Left renal cortex interstitium (tissue), 4 donors: ENCODE data around the gene ACOT11. TPM values are rescaled to one million over a fixed set of nuclear protein-coding genes. Genes with fewer than 3 reads are reported as not detected.

Source experiments
- DNase-seq, 4 donors: peaks; one replicate each; pipeline ENCODE4 v3.0.0-alpha.2; 2013; ENCODE audit warnings: low read depth in 4 of 4, low spot score in 2 of 4, missing footprints in 1 of 4
- polyA plus RNA-seq, 4 donors: library from polyadenylated mRNA; unstranded; fragments of 120-200 nt; gene quantifications; one replicate each; pipeline ENCODE4 v1.2.1, GENCODE V29; 2013; ENCODE audit not compliant: insufficient read length in 4 of 4

Gene ACOT11
- polyA plus RNA-seq, 4 donors = 9.3 to 15.8 (median 14.3) TPM

GRCh38 chr1:54583307-54583686 is 35.3 kb downstream of the ACOT11 start:
- DNase-seq = no peak

- no peak for DNase-seq
Observed at GRCh38 chr1:54583871-54584270, 35.8 kb downstream of the ACOT11 start.

GRCh38 chr1:54584575-54584974 is 36.5 kb downstream of the ACOT11 start:
- DNase-seq = no peak

- DNase-seq = no peak
Observed at GRCh38 chr1:54585181-54586066, 37.4 kb downstream of the ACOT11 start.

- no peak for DNase-seq
Observed at GRCh38 chr1:54588377-54588776, 40.3 kb downstream of the ACOT11 start.

- DNase-seq = no peak
Observed at GRCh38 chr1:54591127-54591756, 43.2 kb downstream of the ACOT11 start.

GRCh38 chr1:54593571-54594160 is 45.6 kb downstream of the ACOT11 start:
- no peak for DNase-seq

- no peak for DNase-seq
Observed at GRCh38 chr1:54594463-54594862, 46.4 kb downstream of the ACOT11 start.

GRCh38 chr1:54595956-54596498 is 48.0 kb downstream of the ACOT11 start:
- no peak for DNase-seq

GRCh38 chr1:54596756-54597155 is 48.7 kb downstream of the ACOT11 start:
- no peak for DNase-seq

- no peak for DNase-seq
Observed at GRCh38 chr1:54597455-54598030, 49.5 kb downstream of the ACOT11 start.

- no peak for DNase-seq
Observed at GRCh38 chr1:54599211-54599823, 51.3 kb downstream of the ACOT11 start.

GRCh38 chr1:54600947-54601721 is 53.1 kb downstream of the ACOT11 start:
- peak in 1 of 4 donors; percentile 39 for DNase-seq

GRCh38 chr1:54601730-54602129 is 53.7 kb downstream of the ACOT11 start:
- DNase-seq = no peak

- no peak for DNase-seq
Observed at GRCh38 chr1:54602554-54602953, 54.5 kb downstream of the ACOT11 start.

GRCh38 chr1:54603241-54603640 is 55.2 kb downstream of the ACOT11 start:
- no peak for DNase-seq

GRCh38 chr1:54604051-54604450 is 56.0 kb downstream of the ACOT11 start:
- DNase-seq = no peak

- no peak for DNase-seq
Observed at GRCh38 chr1:54604572-54605370, 56.7 kb downstream of the ACOT11 start.
